SK-N-SH treated with all-trans-retinoic acid at 6 μM for 48 hours (cell line): Measurements from ENCODE around the gene HABP4.

Source experiments
- ATAC-seq: fragments of 200-7000 bp; cut with Tn5 transposase; 3 replicates; pipeline ENCODE4 v1.9.1; 2020; ENCODE audit warnings: mild to moderate bottlenecking, moderate library complexity
- ARNTL ChIP-seq: fragments of 450-650 bp; formaldehyde crosslinking; IDR thresholded peaks from 2 replicates; pipeline ENCODE4 v1.5.0; 2020; ENCODE audit warnings: low read depth, mild to moderate bottlenecking, moderate library complexity, borderline replicate concordance
- BACH2 ChIP-seq: fragments of 250-450 bp; sonication (Bioruptor Pico); IDR thresholded peaks from 2 replicates; pipeline ENCODE4 v1.9.0; 2021; ENCODE audit warnings: mild to moderate bottlenecking, borderline replicate concordance
- CSDC2 ChIP-seq: fragments of 250-450 bp; sonication (Bioruptor Pico); IDR thresholded peaks from 2 replicates; pipeline ENCODE4 v1.5.0; 2020; ENCODE audit warnings: mild to moderate bottlenecking, moderate library complexity
- ESRRG ChIP-seq: fragments of 250-450 bp; sonication (Bioruptor Pico); IDR thresholded peaks from 2 replicates; pipeline ENCODE4 v1.6.1; 2021; ENCODE audit warnings: mild to moderate bottlenecking
- GLIS3 ChIP-seq: fragments of 250-450 bp; sonication (Bioruptor Pico); IDR thresholded peaks from 2 replicates; pipeline ENCODE4 v1.5.0; 2020; ENCODE audit warnings: mild to moderate bottlenecking, moderate library complexity
- ISL1 ChIP-seq: fragments of 250-450 bp; sonication (Bioruptor Pico); IDR thresholded peaks from 2 replicates; pipeline ENCODE4 v2.1.2; 2022; ENCODE audit warnings: mild to moderate bottlenecking, moderate library complexity
- OSR1 ChIP-seq: fragments of 250-450 bp; sonication (Bioruptor Pico); IDR thresholded peaks from 2 replicates; pipeline ENCODE4 v1.8.0; 2022; ENCODE audit warnings: moderate library complexity, mild to moderate bottlenecking, inconsistent platforms
- PPARA ChIP-seq: fragments of 250-450 bp; sonication (Bioruptor Pico); IDR thresholded peaks from 2 replicates; pipeline ENCODE4 v1.5.0; 2020; ENCODE audit warnings: mild to moderate bottlenecking, borderline replicate concordance
- RARB ChIP-seq: fragments of 250-450 bp; sonication (Bioruptor Pico); IDR thresholded peaks from 2 replicates; pipeline ENCODE4 v1.8.0; 2021; ENCODE audit warnings: mild to moderate bottlenecking, moderate library complexity
- SNAI2 ChIP-seq: fragments of 250-450 bp; sonication (Bioruptor Pico); IDR thresholded peaks from 2 replicates; pipeline ENCODE4 v1.5.0; 2020; ENCODE audit warnings: mild to moderate bottlenecking, moderate library complexity
- TOX ChIP-seq: fragments of 250-450 bp; sonication (Bioruptor Pico); IDR thresholded peaks from 2 replicates; pipeline ENCODE4 v1.8.0; 2021; ENCODE audit warnings: mild to moderate bottlenecking, moderate library complexity, borderline replicate concordance
- ZC3H10 ChIP-seq: fragments of 250-450 bp; sonication (Bioruptor Pico); IDR thresholded peaks from 2 replicates; pipeline ENCODE4 v1.5.1; 2021; ENCODE audit warnings: mild to moderate bottlenecking, moderate library complexity
- ZFP3 ChIP-seq: fragments of 250-450 bp; sonication (Bioruptor Pico); IDR thresholded peaks from 2 replicates; pipeline ENCODE4 v1.5.0; 2020; ENCODE audit warnings: mild to moderate bottlenecking, moderate library complexity
- ZFP30 ChIP-seq: fragments of 450-650 bp; formaldehyde crosslinking; IDR thresholded peaks from 2 replicates; pipeline ENCODE4 v1.5.0; 2022; ENCODE audit warnings: mild to moderate bottlenecking, moderate library complexity
- ZNF565 ChIP-seq: fragments of 450-650 bp; formaldehyde crosslinking; conservative IDR thresholded peaks from 2 replicates; pipeline ENCODE4 v1.5.0; 2020; ENCODE audit warnings: low read depth, mild to moderate bottlenecking, moderate library complexity
- ZNF70 ChIP-seq: fragments of 450-650 bp; formaldehyde crosslinking; IDR thresholded peaks from 2 replicates; pipeline ENCODE4 v1.5.0; 2020; ENCODE audit warnings: mild to moderate bottlenecking, moderate library complexity
- TF ChIP-seq, protein P1 (sequence below): fragments of 250-450 bp; sonication (Bioruptor Pico); IDR thresholded peaks from 2 replicates; pipeline ENCODE4 v1.5.0; 2020; ENCODE audit warnings: mild to moderate bottlenecking, moderate library complexity
- TF ChIP-seq, protein P2 (sequence below): fragments of 250-450 bp; sonication (Bioruptor Pico); IDR thresholded peaks from 2 replicates; pipeline ENCODE4 v1.5.1; 2021; ENCODE audit warnings: mild to moderate bottlenecking, moderate library complexity
- TF ChIP-seq, protein P3 (sequence below): fragments of 250-450 bp; sonication (Bioruptor Pico); IDR thresholded peaks from 2 replicates; pipeline ENCODE4 v1.5.1; 2020; ENCODE audit warnings: low read depth, mild to moderate bottlenecking, moderate library complexity
- TF ChIP-seq, protein P4 (sequence below): fragments of 250-450 bp; sonication (Bioruptor Pico); IDR thresholded peaks from 2 replicates; pipeline ENCODE4 v1.8.0; 2021; ENCODE audit warnings: low read depth, mild to moderate bottlenecking, moderate library complexity, borderline replicate concordance

Gene HABP4

DNA sequence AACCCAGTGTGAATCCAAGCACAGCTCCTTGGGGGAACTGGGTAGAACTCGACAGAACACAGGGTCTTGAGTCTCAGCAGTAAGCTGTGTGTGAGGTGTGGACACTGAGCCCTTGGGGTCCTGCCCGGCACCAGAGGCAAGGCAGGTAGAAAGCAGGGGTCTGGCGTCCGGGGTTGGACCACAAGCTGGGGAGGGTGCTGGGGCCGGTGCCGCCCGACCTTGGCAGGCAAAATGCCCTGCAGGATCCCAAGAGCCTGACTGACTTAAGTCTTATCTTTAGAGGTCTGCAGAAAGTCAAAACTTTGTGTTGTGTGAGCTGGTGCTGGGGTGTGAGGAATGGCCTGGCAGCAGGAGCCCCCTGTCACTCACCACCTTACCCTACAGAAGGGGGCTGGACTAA is 49.3 kb downstream of the HABP4 start:
- no peak for ATAC-seq
- TF ChIP-seq ZC3H10 (no peak), CSDC2 (no peak), ZFP30 (CRISPR knock-in tag) (no peak), TOX (no peak), PPARA (CRISPR knock-in tag) (no peak), ZNF565 (CRISPR knock-in tag) (no peak), OSR1 (CRISPR knock-in tag) (no peak), ESRRG (CRISPR knock-in tag) (no peak), SNAI2 (no peak), ISL1 (CRISPR knock-in tag) (no peak), ARNTL (CRISPR knock-in tag) (no peak), ZNF70 (no peak), BACH2 (CRISPR knock-in tag) (no peak), RARB (no peak), GLIS3 (CRISPR knock-in tag) (no peak)
- TF ChIP-seq, protein P1, sequence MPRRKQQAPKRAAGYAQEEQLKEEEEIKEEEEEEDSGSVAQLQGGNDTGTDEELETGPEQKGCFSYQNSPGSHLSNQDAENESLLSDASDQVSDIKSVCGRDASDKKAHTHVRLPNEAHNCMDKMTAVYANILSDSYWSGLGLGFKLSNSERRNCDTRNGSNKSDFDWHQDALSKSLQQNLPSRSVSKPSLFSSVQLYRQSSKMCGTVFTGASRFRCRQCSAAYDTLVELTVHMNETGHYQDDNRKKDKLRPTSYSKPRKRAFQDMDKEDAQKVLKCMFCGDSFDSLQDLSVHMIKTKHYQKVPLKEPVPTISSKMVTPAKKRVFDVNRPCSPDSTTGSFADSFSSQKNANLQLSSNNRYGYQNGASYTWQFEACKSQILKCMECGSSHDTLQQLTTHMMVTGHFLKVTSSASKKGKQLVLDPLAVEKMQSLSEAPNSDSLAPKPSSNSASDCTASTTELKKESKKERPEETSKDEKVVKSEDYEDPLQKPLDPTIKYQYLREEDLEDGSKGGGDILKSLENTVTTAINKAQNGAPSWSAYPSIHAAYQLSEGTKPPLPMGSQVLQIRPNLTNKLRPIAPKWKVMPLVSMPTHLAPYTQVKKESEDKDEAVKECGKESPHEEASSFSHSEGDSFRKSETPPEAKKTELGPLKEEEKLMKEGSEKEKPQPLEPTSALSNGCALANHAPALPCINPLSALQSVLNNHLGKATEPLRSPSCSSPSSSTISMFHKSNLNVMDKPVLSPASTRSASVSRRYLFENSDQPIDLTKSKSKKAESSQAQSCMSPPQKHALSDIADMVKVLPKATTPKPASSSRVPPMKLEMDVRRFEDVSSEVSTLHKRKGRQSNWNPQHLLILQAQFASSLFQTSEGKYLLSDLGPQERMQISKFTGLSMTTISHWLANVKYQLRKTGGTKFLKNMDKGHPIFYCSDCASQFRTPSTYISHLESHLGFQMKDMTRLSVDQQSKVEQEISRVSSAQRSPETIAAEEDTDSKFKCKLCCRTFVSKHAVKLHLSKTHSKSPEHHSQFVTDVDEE (CRISPR knock-in tag) = no peak
- TF ChIP-seq, protein P2, sequence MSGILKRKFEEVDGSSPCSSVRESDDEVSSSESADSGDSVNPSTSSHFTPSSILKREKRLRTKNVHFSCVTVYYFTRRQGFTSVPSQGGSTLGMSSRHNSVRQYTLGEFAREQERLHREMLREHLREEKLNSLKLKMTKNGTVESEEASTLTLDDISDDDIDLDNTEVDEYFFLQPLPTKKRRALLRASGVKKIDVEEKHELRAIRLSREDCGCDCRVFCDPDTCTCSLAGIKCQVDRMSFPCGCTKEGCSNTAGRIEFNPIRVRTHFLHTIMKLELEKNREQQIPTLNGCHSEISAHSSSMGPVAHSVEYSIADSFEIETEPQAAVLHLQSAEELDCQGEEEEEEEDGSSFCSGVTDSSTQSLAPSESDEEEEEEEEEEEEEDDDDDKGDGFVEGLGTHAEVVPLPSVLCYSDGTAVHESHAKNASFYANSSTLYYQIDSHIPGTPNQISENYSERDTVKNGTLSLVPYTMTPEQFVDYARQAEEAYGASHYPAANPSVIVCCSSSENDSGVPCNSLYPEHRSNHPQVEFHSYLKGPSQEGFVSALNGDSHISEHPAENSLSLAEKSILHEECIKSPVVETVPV (CRISPR knock-in tag) = no peak
- TF ChIP-seq, protein P3, sequence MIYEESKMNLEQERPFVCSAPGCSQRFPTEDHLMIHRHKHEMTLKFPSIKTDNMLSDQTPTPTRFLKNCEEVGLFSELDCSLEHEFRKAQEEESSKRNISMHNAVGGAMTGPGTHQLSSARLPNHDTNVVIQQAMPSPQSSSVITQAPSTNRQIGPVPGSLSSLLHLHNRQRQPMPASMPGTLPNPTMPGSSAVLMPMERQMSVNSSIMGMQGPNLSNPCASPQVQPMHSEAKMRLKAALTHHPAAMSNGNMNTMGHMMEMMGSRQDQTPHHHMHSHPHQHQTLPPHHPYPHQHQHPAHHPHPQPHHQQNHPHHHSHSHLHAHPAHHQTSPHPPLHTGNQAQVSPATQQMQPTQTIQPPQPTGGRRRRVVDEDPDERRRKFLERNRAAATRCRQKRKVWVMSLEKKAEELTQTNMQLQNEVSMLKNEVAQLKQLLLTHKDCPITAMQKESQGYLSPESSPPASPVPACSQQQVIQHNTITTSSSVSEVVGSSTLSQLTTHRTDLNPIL (CRISPR knock-in tag) = no peak

DNA sequence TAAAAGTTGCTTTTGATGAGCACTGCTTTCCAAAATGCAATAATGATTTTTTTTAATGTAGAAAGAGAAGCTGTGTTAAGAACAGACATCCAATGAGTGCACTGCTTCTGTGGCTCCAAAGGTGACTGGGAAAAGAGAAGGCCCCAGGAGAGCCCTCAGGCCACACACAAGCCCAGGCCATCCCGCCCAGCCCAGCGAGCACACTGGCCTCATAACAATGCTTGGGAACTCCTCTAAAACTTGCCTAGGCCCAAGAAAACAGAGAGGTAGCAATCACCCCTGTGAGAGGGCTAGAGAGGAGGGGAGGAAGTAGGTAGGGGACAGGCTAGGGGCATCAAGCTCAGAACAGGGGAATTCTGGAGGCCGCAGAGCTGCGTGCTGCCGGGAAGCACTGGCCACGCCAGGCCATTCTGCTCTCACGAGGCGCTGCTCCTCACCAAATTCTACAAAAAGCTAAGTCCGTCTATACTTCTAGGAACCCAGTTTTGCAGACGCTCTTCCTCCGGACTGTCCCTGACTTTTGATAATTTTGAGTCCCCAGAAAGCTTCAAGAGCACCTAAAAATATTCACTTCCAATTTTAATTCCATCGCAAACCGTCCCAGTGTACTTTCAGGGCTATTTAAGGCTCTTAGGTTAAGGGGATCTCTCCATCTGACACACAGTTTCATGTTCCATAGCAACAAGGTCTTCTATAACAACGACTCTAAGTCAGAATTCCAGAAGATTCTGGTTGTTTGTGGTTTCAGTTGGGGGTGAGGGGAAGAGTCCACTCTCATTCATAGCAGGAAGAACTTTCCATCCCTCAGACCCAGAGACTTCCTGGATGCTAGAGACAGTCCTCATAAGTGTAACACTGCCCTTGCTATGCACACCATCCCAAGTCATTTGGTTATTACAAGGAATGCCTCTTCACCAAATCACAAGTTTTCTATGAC is 51.0 kb downstream of the HABP4 start:
- ATAC-seq = no peak
- TF ChIP-seq ESRRG (CRISPR knock-in tag) (no peak), ISL1 (CRISPR knock-in tag) (no peak), SNAI2 (no peak), ZNF565 (CRISPR knock-in tag) (no peak), CSDC2 (no peak), ZNF70 (no peak), ARNTL (CRISPR knock-in tag) (no peak), ZC3H10 (no peak), PPARA (CRISPR knock-in tag) (no peak), OSR1 (CRISPR knock-in tag) (no peak), RARB (no peak), TOX (no peak), ZFP3 (CRISPR knock-in tag) (no peak)
- TF ChIP-seq, protein P3 (CRISPR knock-in tag) = no peak
- TF ChIP-seq, protein P4, sequence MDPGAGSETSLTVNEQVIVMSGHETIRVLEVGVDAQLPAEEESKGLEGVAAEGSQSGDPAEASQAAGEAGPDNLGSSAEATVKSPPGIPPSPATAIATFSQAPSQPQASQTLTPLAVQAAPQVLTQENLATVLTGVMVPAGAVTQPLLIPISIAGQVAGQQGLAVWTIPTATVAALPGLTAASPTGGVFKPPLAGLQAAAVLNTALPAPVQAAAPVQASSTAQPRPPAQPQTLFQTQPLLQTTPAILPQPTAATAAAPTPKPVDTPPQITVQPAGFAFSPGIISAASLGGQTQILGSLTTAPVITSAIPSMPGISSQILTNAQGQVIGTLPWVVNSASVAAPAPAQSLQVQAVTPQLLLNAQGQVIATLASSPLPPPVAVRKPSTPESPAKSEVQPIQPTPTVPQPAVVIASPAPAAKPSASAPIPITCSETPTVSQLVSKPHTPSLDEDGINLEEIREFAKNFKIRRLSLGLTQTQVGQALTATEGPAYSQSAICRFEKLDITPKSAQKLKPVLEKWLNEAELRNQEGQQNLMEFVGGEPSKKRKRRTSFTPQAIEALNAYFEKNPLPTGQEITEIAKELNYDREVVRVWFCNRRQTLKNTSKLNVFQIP (CRISPR knock-in tag) = no peak
- TF ChIP-seq, protein P1 (CRISPR knock-in tag) = no peak
